ENCODE measurements around the gene TNFRSF14.
A peak's percentile ranks its signal among the peaks of the same experiment; 100 is the strongest.

TNFRSF14 gene

GRCh38 chr1:2528966-2529783 is 27.0 kb upstream of the TNFRSF14 start:
- Histone ChIP-seq H3K27me3 (ENCODE audit: insufficient read depth, poor library complexity, severe bottlenecking) (peaks cover 58% of the 10 kb centered on the region), H3K4me3 (replicated peaks; ENCODE audit: insufficient read depth, low read length) (no peak overlapping the region), H3K27ac (replicated peaks) (no peak overlapping the region)
- TF ChIP-seq POLR2AphosphoS5 (IDR thresholded peaks at IDR 0.05; ENCODE audit: low read depth), result no peak
- no peak for TF ChIP-seq GABPA (IDR thresholded peaks at IDR 0.05; ENCODE audit: low read depth)
- TF ChIP-seq REST (IDR thresholded peaks at IDR 0.05; ENCODE audit: insufficient replicate concordance, low read depth), result no peak
- no peak for TF ChIP-seq SPI1 (IDR thresholded peaks at IDR 0.05; ENCODE audit: borderline replicate concordance, low read depth)
- no peak for TF ChIP-seq CTCF (IDR thresholded peaks at IDR 0.05; ENCODE audit: insufficient read depth, low read length)
- DNase-seq (ENCODE audit: low read depth in 1 of 2, low spot score in 1 of 2), result peak in 1 of 2 experiments; percentile 16

DNA sequence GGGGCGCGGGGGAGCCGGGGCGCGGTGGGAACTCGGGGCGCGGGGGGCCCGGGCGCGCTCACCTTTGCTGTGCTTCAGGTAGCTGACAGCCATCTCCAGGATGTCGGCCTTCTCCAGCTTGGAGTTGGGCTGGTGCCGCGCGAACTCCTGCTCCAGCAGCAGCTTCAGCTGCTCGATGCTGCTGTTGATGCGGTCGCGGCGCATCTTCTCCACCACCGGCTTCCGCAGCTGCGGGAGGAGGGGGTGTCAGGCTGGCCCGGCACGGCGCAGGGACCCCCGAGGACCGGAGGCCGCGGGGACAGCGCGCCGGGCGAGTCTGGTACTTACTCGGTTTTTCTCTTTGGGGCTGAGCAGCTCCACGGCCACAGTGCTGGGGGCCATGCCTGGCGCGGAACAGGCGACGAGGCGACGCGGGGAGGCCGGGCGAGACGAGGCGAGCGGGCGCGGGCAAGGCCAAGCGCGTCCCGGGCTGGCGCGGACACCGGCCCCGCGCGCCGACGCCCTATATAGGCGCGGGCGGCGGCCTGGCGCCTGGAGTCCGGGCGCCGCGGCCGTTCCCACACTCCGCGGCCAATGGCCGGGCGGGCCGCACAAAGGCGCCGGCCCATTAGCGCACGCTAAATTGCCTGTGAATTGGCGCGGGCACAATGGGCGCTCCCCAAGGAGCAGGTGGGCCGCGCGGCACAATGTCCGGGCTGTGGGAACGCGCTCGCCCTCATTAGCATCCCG is 26.2 kb upstream of the TNFRSF14 start, which contains the start of gene HES5:
Gene HES5, minus strand, starts transcription at position 480 of the 729 bp plus-strand sequence. Its CDS starts 99 bp downstream, at position 381.
- H3K27me3 ChIP-seq (ENCODE audit: insufficient read depth, poor library complexity, severe bottlenecking), result peaks cover 60% of the 10 kb centered on the region
- DNase-seq (ENCODE audit: low read depth in 1 of 2, low spot score in 1 of 2), result no peak
- H3K27ac ChIP-seq (replicated peaks), result no peak within 1 kb of the TSS
- TF ChIP-seq REST (IDR thresholded peaks at IDR 0.05; ENCODE audit: insufficient replicate concordance, low read depth) (no peak), POLR2AphosphoS5 (IDR thresholded peaks at IDR 0.05; ENCODE audit: low read depth) (no peak), CTCF (IDR thresholded peaks at IDR 0.05; ENCODE audit: insufficient read depth, low read length) (no peak), GABPA (IDR thresholded peaks at IDR 0.05; ENCODE audit: low read depth) (no peak), SPI1 (IDR thresholded peaks at IDR 0.05; ENCODE audit: borderline replicate concordance, low read depth) (no peak)
- no peak within 1 kb of the TSS for H3K4me3 ChIP-seq (replicated peaks; ENCODE audit: insufficient read depth, low read length)

- H3K27ac ChIP-seq (replicated peaks), result no peak overlapping the region
- TF ChIP-seq CTCF (IDR thresholded peaks at IDR 0.05; ENCODE audit: insufficient read depth, low read length) (no peak), POLR2AphosphoS5 (IDR thresholded peaks at IDR 0.05; ENCODE audit: low read depth) (no peak), SPI1 (IDR thresholded peaks at IDR 0.05; ENCODE audit: borderline replicate concordance, low read depth) (no peak), REST (IDR thresholded peaks at IDR 0.05; ENCODE audit: insufficient replicate concordance, low read depth) (no peak), GABPA (IDR thresholded peaks at IDR 0.05; ENCODE audit: low read depth) (no peak)
- peaks cover 65% of the 10 kb centered on the region for H3K27me3 ChIP-seq (ENCODE audit: insufficient read depth, poor library complexity, severe bottlenecking)
- no peak for DNase-seq (ENCODE audit: low read depth in 1 of 2, low spot score in 1 of 2)
- no peak overlapping the region for H3K4me3 ChIP-seq (replicated peaks; ENCODE audit: insufficient read depth, low read length)
These were observed 25.4 kb upstream of the TNFRSF14 start for GRCh38 chr1:2530513-2531361.

All from HL-60 (cell line).